OCI-LY1 (cell line): ENCODE measurements around the gene SHC1.

Source experiments
- H2AFZ ChIP-seq: fragments of 200-600 bp; sonication (generic), shearing (Covaris generic); 2 replicates; pipeline ENCODE4 v1.6.0; 2014; ENCODE audit warnings: antibody characterized with exemption, mild to moderate bottlenecking, low read length
- H3F3A ChIP-seq: fragments of 200-600 bp; sonication (generic), shearing (Covaris generic); 2 replicates; pipeline ENCODE4 v1.6.0; 2014; ENCODE audit warnings: mild to moderate bottlenecking, antibody characterized with exemption, low read length, moderate library complexity; ENCODE audit not compliant: insufficient read depth
- H3K27ac ChIP-seq: fragments of 200-600 bp; sonication (generic); 2 replicates; pipeline ENCODE4 v1.5.1; 2014; ENCODE audit warnings: low read length, mixed run types, mild to moderate bottlenecking, low read depth; ENCODE audit not compliant: poor library complexity, severe bottlenecking
- H3K27me3 ChIP-seq: fragments of 200-600 bp; sonication (generic); 2 replicates; pipeline ENCODE4 v1.6.0; 2014; ENCODE audit warnings: antibody characterized with exemption, mild to moderate bottlenecking, low read length, moderate library complexity; ENCODE audit not compliant: insufficient read depth
- H3K36me3 ChIP-seq: fragments of 200-600 bp; sonication (generic); 2 replicates; pipeline ENCODE4 v1.6.1; 2014; ENCODE audit warnings: mild to moderate bottlenecking, antibody characterized with exemption, low read length, moderate library complexity, mixed read lengths; ENCODE audit not compliant: insufficient read depth
- H3K4me1 ChIP-seq: fragments of 200-600 bp; sonication (generic); 2 replicates; pipeline ENCODE4 v1.5.1; 2014; ENCODE audit warnings: mild to moderate bottlenecking, low read length, moderate library complexity; ENCODE audit not compliant: insufficient read depth, severe bottlenecking
- H3K4me2 ChIP-seq: fragments of 200-600 bp; sonication (generic), shearing (Covaris generic); 2 replicates; pipeline ENCODE4 v1.6.1; 2014; ENCODE audit warnings: low read length
- H3K4me3 ChIP-seq: fragments of 200-600 bp; sonication (generic); 2 replicates; pipeline ENCODE4 v1.5.1; 2014; ENCODE audit warnings: low read length, low read depth, mild to moderate bottlenecking, mixed read lengths; ENCODE audit not compliant: poor library complexity, severe bottlenecking
- H3K79me2 ChIP-seq: fragments of 200-600 bp; shearing (Covaris generic); 2 replicates; pipeline ENCODE4 v1.6.1; 2016; ENCODE audit warnings: mixed run types, low read length, mixed read lengths; ENCODE audit not compliant: insufficient read depth
- H3K9ac ChIP-seq: fragments of 200-600 bp; sonication (generic), shearing (Covaris generic); 2 replicates; pipeline ENCODE4 v1.6.1; 2014; ENCODE audit warnings: mild to moderate bottlenecking, low read length, mixed read lengths
- H3K9me2 ChIP-seq: fragments of 200-600 bp; sonication (generic), shearing (Covaris generic); 2 replicates; pipeline ENCODE4 v1.6.1; 2014; ENCODE audit warnings: low read depth, mild to moderate bottlenecking, low read length, mixed read lengths
- H3K9me3 ChIP-seq: fragments of 200-600 bp; shearing (Covaris generic); 2 replicates; pipeline ENCODE4 v1.6.1; 2014; ENCODE audit warnings: low read length, mixed read lengths
- H4K20me1 ChIP-seq: fragments of 200-600 bp; sonication (generic), shearing (Covaris generic); 2 replicates; pipeline ENCODE4 v1.6.0; 2016; ENCODE audit warnings: mild to moderate bottlenecking, low read length; ENCODE audit not compliant: insufficient read depth
- EZH2 ChIP-seq: fragments of 200-600 bp; sonication (generic), shearing (Covaris generic); IDR thresholded peaks from 2 replicates; pipeline ENCODE4 v1.8.0; 2017; ENCODE audit warnings: borderline replicate concordance, mixed run types, mild to moderate bottlenecking, antibody characterized with exemption, low read length, moderate library complexity, mixed read lengths
- TF ChIP-seq, protein P1 (sequence below): fragments of 200-600 bp; sonication (generic), shearing (Covaris generic); IDR thresholded peaks from 2 replicates; pipeline ENCODE4 v1.5.1; 2017; ENCODE audit warnings: mild to moderate bottlenecking, antibody characterized with exemption, low read length, moderate library complexity, mixed read lengths

Gene SHC1

DNA sequence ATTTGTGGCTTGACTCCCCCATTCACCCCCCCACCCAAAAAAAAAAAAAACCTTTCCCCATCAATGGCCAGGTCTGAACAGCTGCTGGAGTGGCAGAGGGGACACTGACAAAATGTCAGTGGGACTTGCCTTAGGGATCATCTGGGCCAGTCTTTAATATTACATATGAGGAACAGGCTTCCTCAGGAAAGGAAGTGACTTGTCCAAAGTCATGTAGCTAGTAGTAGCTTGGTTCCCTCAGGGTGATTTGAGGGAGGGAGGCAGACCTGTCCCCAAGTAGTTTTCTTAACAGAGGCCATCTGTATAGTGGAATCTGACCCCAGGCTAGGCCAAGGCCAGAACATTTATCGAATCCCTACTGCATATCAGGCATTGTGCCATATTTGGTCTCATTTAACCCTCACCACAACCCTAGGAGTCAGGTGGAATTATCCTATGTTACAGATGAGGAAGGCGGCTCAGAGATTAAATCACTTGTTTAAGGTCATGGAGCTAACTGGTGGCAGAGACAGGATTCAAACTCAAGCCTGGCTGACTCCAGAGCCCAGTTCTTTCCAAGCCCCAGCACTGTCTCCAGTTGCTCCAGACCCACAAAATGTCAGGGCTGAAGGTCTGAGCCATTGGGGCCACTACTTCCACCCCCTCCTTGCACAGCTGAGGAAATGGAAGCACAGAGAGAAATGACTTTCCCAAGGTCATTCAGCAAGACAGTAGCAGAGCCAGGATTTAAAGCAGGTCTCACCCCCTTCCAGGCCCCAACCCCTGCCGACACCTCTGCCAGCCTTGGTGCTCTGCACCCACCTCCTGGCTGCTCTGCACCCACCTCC is 42.4 kb upstream of the SHC1 start:
- no peak overlapping the region for H2AFZ ChIP-seq
- H4K20me1 ChIP-seq, result no peaks in the 10 kb centered on the region
- H3K9me3 ChIP-seq, result no peaks in the 10 kb centered on the region
- H3K4me3 ChIP-seq, result no peak overlapping the region
- H3K4me1 ChIP-seq, result peaks cover 18% of the 10 kb centered on the region
- no peaks in the 10 kb centered on the region for H3K27me3 ChIP-seq
- no peak overlapping the region for H3K9ac ChIP-seq
- H3K27ac ChIP-seq, result no peak overlapping the region
- H3K79me2 ChIP-seq, result no peaks in the 10 kb centered on the region
- peaks cover 4% of the 10 kb centered on the region for H3K36me3 ChIP-seq
- no peak overlapping the region for H3K4me2 ChIP-seq
- no peaks in the 10 kb centered on the region for H3K9me2 ChIP-seq
- H3F3A ChIP-seq, result no peaks in the 10 kb centered on the region
- TF ChIP-seq, protein P1, sequence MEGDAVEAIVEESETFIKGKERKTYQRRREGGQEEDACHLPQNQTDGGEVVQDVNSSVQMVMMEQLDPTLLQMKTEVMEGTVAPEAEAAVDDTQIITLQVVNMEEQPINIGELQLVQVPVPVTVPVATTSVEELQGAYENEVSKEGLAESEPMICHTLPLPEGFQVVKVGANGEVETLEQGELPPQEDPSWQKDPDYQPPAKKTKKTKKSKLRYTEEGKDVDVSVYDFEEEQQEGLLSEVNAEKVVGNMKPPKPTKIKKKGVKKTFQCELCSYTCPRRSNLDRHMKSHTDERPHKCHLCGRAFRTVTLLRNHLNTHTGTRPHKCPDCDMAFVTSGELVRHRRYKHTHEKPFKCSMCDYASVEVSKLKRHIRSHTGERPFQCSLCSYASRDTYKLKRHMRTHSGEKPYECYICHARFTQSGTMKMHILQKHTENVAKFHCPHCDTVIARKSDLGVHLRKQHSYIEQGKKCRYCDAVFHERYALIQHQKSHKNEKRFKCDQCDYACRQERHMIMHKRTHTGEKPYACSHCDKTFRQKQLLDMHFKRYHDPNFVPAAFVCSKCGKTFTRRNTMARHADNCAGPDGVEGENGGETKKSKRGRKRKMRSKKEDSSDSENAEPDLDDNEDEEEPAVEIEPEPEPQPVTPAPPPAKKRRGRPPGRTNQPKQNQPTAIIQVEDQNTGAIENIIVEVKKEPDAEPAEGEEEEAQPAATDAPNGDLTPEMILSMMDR, result no peak
- TF ChIP-seq EZH2, result no peak

DNA sequence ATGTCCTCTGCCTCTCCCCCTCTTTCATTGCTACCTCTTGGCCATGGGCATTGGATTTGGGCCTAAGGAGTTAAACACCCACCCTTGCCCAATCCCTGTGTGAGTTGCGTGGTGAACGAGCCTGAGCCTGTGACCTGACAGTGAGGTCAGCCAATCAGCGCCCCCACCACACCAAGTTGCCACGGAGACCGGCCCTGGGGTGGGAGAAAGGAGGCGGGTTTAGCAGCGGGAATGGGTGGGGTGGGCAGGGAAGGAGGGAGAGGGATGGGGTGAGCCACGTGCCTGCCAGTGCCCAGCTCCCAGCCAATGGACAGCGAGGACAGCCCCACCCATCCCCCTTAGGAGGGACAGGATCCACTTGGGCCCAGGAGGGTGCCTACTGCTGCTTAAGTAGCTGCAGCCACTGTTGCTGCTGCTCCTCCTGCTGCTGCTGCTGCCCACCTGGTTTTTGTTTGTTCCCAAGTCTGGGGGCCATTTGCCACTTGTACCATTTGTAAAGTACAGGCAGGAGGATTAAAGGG is 41.5 kb upstream of the SHC1 start:
- no peak overlapping the region for H3K9ac ChIP-seq
- no peaks in the 10 kb centered on the region for H3K9me3 ChIP-seq
- no peaks in the 10 kb centered on the region for H3F3A ChIP-seq
- H3K9me2 ChIP-seq, result no peaks in the 10 kb centered on the region
- H3K27ac ChIP-seq, result no peak overlapping the region
- H3K4me3 ChIP-seq, result no peak overlapping the region
- TF ChIP-seq EZH2, result no peak
- TF ChIP-seq, protein P1, result no peak
- peaks cover 9% of the 10 kb centered on the region for H3K4me1 ChIP-seq
- no peaks in the 10 kb centered on the region for H3K79me2 ChIP-seq
- no peak overlapping the region for H3K4me2 ChIP-seq
- no peaks in the 10 kb centered on the region for H4K20me1 ChIP-seq
- H2AFZ ChIP-seq, result no peak overlapping the region
- peaks cover 4% of the 10 kb centered on the region for H3K36me3 ChIP-seq
- no peaks in the 10 kb centered on the region for H3K27me3 ChIP-seq

DNA sequence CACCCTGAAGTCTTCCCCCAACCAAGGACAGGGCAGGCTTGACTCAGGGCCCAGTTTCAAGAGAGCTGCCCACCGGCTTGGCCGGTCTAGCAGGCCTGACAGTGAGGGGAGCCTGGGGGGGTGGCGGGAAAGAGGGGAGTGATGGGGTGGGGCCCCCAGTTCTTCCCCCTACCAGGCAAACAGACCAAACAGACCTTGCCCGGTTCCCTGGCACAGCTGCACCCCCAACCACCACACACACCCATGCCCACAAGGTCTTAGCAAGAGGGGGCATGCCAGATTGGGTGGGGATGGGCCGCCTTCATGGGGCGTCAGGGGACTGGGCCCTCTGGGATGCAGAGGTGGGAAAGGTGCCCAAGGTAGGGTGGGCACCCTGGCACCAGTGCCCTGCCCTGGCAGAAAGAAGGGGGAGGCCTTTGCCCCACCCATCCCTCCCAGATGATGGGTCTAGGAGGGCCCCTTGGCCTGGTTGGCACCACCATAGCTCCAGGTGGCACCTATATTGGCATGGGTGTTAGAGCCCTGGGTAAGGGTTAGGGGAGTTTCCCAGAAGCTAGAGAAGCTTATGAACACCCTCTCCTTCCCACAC is 41.0 kb upstream of the SHC1 start:
- H3K27ac ChIP-seq, result no peak overlapping the region
- H4K20me1 ChIP-seq, result no peaks in the 10 kb centered on the region
- no peak overlapping the region for H3K4me3 ChIP-seq
- H2AFZ ChIP-seq, result no peak overlapping the region
- no peaks in the 10 kb centered on the region for H3K27me3 ChIP-seq
- TF ChIP-seq EZH2, result no peak
- TF ChIP-seq, protein P1, result no peak
- peaks cover 1% of the 10 kb centered on the region for H3K36me3 ChIP-seq
- no peak overlapping the region for H3K9ac ChIP-seq
- no peak overlapping the region for H3K4me2 ChIP-seq
- H3K79me2 ChIP-seq, result no peaks in the 10 kb centered on the region
- no peaks in the 10 kb centered on the region for H3K9me3 ChIP-seq
- no peaks in the 10 kb centered on the region for H3K9me2 ChIP-seq
- peaks cover 4% of the 10 kb centered on the region for H3K4me1 ChIP-seq
- H3F3A ChIP-seq, result no peaks in the 10 kb centered on the region
